Measurements from ENCODE around the gene VWA1.

- TF ChIP-seq ATF2 (IDR thresholded peaks at IDR 0.05; ENCODE audit: low read length): no peak
- peak; percentile 99 for TF ChIP-seq CREB1 (IDR thresholded peaks at IDR 0.05; ENCODE audit: low read depth)
- no peak for TF ChIP-seq TCF3 (IDR thresholded peaks at IDR 0.05; ENCODE audit: borderline replicate concordance, insufficient read depth, low read depth, low read length)
- peak; percentile 67 to 84; a peak in 3 of 4 replicates for TF ChIP-seq BHLHE40 (IDR thresholded peaks at IDR 0.05; ENCODE audit: borderline replicate concordance in 1 of 2, low read depth in 2 of 2, low read length in 1 of 2)
- no peak; the same call in 1 of the 2 replicates for TF ChIP-seq ESRRA (IDR thresholded peaks at IDR 0.05; ENCODE audit: low read length)
- no peak for TF ChIP-seq CTCF (IDR thresholded peaks at IDR 0.05 in 2 of 3, conservative IDR thresholded peaks at IDR 0.05 in 1 of 3; ENCODE audit: control insufficient read depth in 2 of 3, extremely low read depth in 1 of 3, insufficient read depth in 1 of 3, low read depth in 3 of 3, low read length in 3 of 3)
- no peak for TF ChIP-seq RBBP5 (conservative IDR thresholded peaks at IDR 0.05)
- peak; percentile 78 for TF ChIP-seq CHD2 (IDR thresholded peaks at IDR 0.05; ENCODE audit: borderline replicate concordance, low read depth, low read length)
- TF ChIP-seq POLR2A (IDR thresholded peaks at IDR 0.05; ENCODE audit: low read depth, low read length): peak; percentile 74
- TF ChIP-seq PAX5 (IDR thresholded peaks at IDR 0.05; ENCODE audit: borderline replicate concordance, low read depth, low read length): peak; percentile 22; the same call in 1 of the 2 replicates
- TF ChIP-seq ZNF24 (IDR thresholded peaks at IDR 0.05): no peak
- TF ChIP-seq NFXL1 (IDR thresholded peaks at IDR 0.05; ENCODE audit: borderline replicate concordance): no peak
Observed at GRCh38 chr1:1471389-1472052, 36.0 kb downstream of the VWA1 start, which contains the start of gene ATAD3B.
